RWPE2 (cell line): ENCODE results near the gene IGF2R.
A peak's percentile ranks its signal among the peaks of the same experiment; 100 is the strongest.
"Not testable (repeated sequence)": the region's sequence is repeated elsewhere in the genome, so short reads cannot be mapped to it uniquely, and the experiment has no call there.

Experiments used
- ATAC-seq: fragments of 200-7000 bp; cut with Tn5 transposase; 3 replicates; pipeline ENCODE4 v1.9.1; 2021; ENCODE audit warnings: low read depth
- DNase-seq: peaks from one replicate; pipeline ENCODE4 v3.0.0-alpha.2; 2020; ENCODE audit warnings: low spot score
- H3K27ac ChIP-seq: fragments of 450-650 bp; 2 replicates; pipeline ENCODE4 v1.5.1; 2017; ENCODE audit warnings: mild to moderate bottlenecking; ENCODE audit not compliant: poor library complexity, severe bottlenecking
- H3K27me3 ChIP-seq: fragments of 250-450 bp; sonication (Bioruptor Pico); 2 replicates; pipeline ENCODE4 v1.5.1; 2021; ENCODE audit warnings: mild to moderate bottlenecking, moderate library complexity; ENCODE audit not compliant: insufficient read depth, poor library complexity, severe bottlenecking
- H3K36me3 ChIP-seq: fragments of 250-450 bp; sonication (Bioruptor Pico); 2 replicates; pipeline ENCODE4 v1.5.1; 2020; ENCODE audit warnings: low read depth, mild to moderate bottlenecking, moderate library complexity
- H3K4me1 ChIP-seq: fragments of 250-450 bp; sonication (Bioruptor Pico); 2 replicates; pipeline ENCODE4 v1.5.1; 2021; ENCODE audit warnings: mild to moderate bottlenecking, moderate library complexity; ENCODE audit not compliant: insufficient read depth, poor library complexity, severe bottlenecking
- H3K4me3 ChIP-seq: fragments of 250-450 bp; sonication (Bioruptor Pico); 2 replicates; pipeline ENCODE4 v1.5.1; 2021; ENCODE audit warnings: mild to moderate bottlenecking, moderate library complexity; ENCODE audit not compliant: severe bottlenecking
- H3K9me3 ChIP-seq: fragments of 250-450 bp; sonication (Bioruptor Pico); 2 replicates; pipeline ENCODE4 v1.5.1; 2021; ENCODE audit warnings: mild to moderate bottlenecking, moderate library complexity; ENCODE audit not compliant: severe bottlenecking
- CTCF ChIP-seq: fragments of 450-650 bp; IDR thresholded peaks from one replicate; pipeline ENCODE4 v1.5.1; 2017; ENCODE audit warnings: mild to moderate bottlenecking, moderate library complexity; ENCODE audit not compliant: poor library complexity, severe bottlenecking

Gene IGF2R

DNA sequence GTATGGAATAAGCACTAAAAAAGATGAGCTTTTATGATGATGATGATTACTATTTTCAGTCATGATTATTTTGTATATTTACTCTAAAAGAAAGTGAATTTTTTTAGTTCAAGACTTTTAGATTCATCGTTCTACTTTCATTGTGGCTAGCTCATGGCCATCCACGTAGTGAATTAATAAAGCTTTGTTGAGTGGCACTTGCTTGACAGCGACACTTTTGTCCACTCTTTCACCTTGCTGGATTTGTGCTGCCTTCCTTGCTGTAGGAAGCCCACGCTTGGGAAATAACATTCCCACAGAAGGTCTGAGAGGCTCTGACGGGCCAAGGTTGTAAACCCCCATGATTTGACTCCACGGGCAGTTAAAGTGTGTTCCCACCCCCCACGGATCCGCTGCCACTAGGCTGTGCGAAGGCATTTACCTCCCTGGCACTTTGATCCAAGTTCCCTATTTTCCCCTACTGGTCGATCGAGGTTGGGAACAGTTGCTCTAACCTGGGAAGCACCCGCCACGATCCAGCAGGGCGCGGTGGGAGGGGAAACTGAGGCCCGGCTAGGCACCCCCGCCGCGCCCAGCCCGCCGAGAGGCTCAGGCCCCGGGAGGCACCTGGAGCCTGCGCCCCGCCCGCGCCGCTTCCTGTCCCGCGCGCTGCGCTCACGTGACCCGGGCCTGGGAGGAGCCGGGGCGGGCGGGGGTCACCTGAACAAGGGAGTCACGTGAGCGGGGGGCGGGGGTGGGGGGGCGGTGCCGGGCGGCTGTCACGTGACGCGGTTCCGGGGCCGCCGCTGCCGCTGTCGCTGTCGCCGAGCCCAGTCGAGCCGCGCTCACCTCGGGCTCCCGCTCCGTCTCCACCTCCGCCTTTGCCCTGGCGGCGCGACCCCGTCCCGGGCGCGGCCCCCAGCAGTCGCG is at the start of gene IGF2R:
IGF2R (plus strand) TSS at position 788 of the 909 bp plus-strand sequence. CDS start 165 bp downstream, outside the sequence.
- DNase-seq, result peak; percentile 92
- no peak for TF ChIP-seq CTCF
- H3K27ac ChIP-seq, result peak within 1 kb of the TSS; percentile 94

GRCh38 chr6:159919800-159920199 is 49.1 kb upstream of the IGF2R start:
- Histone ChIP-seq H3K27me3 (no peaks in the 10 kb centered on the region), H3K27ac (no peak overlapping the region), H3K4me1 (peaks cover 3% of the 10 kb centered on the region), H3K9me3 (peaks cover 2% of the 10 kb centered on the region), H3K36me3 (no peaks in the 10 kb centered on the region), H3K4me3 (no peak overlapping the region)
- DNase-seq (no peak), ATAC-seq (no peak)
- TF ChIP-seq CTCF, result no peak

More for the DNA sequence above, at the start of gene IGF2R:
- peaks cover 32% of the 10 kb centered on the region for H3K4me1 ChIP-seq
- peak; percentile 63 for ATAC-seq
- H3K9me3 ChIP-seq, result no peaks in the 10 kb centered on the region
- peak within 1 kb of the TSS; percentile 95 for H3K4me3 ChIP-seq
- H3K36me3 ChIP-seq, result no peaks in the 10 kb centered on the region
- H3K27me3 ChIP-seq, result no peaks in the 10 kb centered on the region

- not testable (repeated sequence) for H3K27ac ChIP-seq, H3K36me3 ChIP-seq, DNase-seq, H3K9me3 ChIP-seq, H3K4me1 ChIP-seq, H3K27me3 ChIP-seq, H3K4me3 ChIP-seq, ATAC-seq
Measured at GRCh38 chr6:159924150-159924549, 44.7 kb upstream of the IGF2R start.

GRCh38 chr6:159926542-159927203 is 42.2 kb upstream of the IGF2R start:
- H3K27me3 ChIP-seq, result no peaks in the 10 kb centered on the region
- TF ChIP-seq CTCF, result no peak
- DNase-seq, result no peak
- H3K4me1 ChIP-seq, result no peaks in the 10 kb centered on the region
- no peaks in the 10 kb centered on the region for H3K36me3 ChIP-seq
- no peak overlapping the region for H3K4me3 ChIP-seq
- peaks cover 2% of the 10 kb centered on the region for H3K9me3 ChIP-seq
- no peak for ATAC-seq
- H3K27ac ChIP-seq, result no peak overlapping the region

DNA sequence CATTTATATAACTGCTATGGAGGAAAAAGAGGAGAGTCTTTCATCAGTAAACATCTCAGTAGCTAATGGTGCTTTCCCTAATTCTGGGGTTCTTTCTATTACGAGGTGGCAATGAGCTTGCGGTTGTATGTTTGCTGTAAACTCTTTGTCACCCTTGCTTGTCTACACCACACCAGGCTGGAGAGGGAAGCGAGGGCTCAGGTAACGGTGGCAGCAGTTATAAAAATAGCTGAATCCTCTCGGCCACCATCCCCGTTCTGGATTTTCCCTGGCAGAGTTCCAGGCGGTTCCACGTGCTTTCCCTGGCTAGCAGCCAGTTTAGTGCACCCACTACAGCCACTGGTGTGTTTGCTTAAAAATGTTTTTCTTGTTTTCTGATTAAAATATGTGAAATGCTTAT is 39.1 kb upstream of the IGF2R start:
- Histone ChIP-seq H3K36me3 (no peaks in the 10 kb centered on the region), H3K27ac (no peak overlapping the region), H3K27me3 (no peaks in the 10 kb centered on the region), H3K4me1 (no peaks in the 10 kb centered on the region), H3K9me3 (no peaks in the 10 kb centered on the region), H3K4me3 (no peak overlapping the region)
- no peak for ATAC-seq
- no peak for DNase-seq
- TF ChIP-seq CTCF, result no peak
